PFSK-1 (cell line): Measurements from ENCODE around the gene MYCBP2.

ENCODE experiments used
- POLR2AphosphoS5 ChIP-seq: IDR thresholded peaks from 2 replicates; pipeline ENCODE4 v1.6.1; 2012; ENCODE audit warnings: low read depth, mild to moderate bottlenecking, control low read depth, low read length, moderate library complexity
- REST ChIP-seq, 2 experiments: IDR thresholded peaks; 2 replicates each; pipeline versions ENCODE4 v1.6.1 to v1.8.0; 2011 to 2012; ENCODE audit warnings: low read depth in 2 of 2, low read length in 2 of 2, control low read depth in 1 of 2, inconsistent platforms in 1 of 2, mild to moderate bottlenecking in 1 of 2, moderate library complexity in 1 of 2; ENCODE audit not compliant: insufficient read depth in 1 of 2

GRCh38 chr13:77290342-77290741 lies 36.6 kb downstream of the MYCBP2 start:
- TF ChIP-seq REST (IDR thresholded peaks at IDR 0.05; ENCODE audit: insufficient read depth in 1 of 2, low read depth in 2 of 2, low read length in 2 of 2) (no peak), POLR2AphosphoS5 (no peak)
